ENCODE results near the gene UBE2D2. TPM values are rescaled to one million over a fixed set of nuclear protein-coding genes. Genes with fewer than 3 reads are reported as not detected.

The UBE2D2 gene
- total RNA-seq, 1 experiment from 2014 or later = 187 TPM

GRCh38 chr5:139670369-139671095 lies 109.4 kb downstream of the UBE2D2 start:
- Mint-ChIP-seq H3K4me3 (ENCODE audit: low read depth, unreplicated experiment) (no peak overlapping the region), H3K36me3 (ENCODE audit: insufficient read depth, unreplicated experiment) (peaks cover 26% of the 10 kb centered on the region), H3K27me3 (ENCODE audit: unreplicated experiment) (no peaks in the 10 kb centered on the region), H3K9me3 (ENCODE audit: low read depth, unreplicated experiment) (no peaks in the 10 kb centered on the region), H3K27ac (ENCODE audit: unreplicated experiment) (no peak overlapping the region), H3K4me1 (ENCODE audit: low read depth, unreplicated experiment) (peaks cover 60% of the 10 kb centered on the region)
- CTCF ChIA-PET = interaction anchor here (1.0 to 2.2 kb wide), 6 partner anchors 10 to 76 kb away, joined by 3 to 13 read pairs (median 5); partner anchors contain the start of gene CXXC5
- no peak for DNase-seq
- BruUV-seq (replicated peaks) = no TSS peak
- TF ChIP-seq, protein P1, sequence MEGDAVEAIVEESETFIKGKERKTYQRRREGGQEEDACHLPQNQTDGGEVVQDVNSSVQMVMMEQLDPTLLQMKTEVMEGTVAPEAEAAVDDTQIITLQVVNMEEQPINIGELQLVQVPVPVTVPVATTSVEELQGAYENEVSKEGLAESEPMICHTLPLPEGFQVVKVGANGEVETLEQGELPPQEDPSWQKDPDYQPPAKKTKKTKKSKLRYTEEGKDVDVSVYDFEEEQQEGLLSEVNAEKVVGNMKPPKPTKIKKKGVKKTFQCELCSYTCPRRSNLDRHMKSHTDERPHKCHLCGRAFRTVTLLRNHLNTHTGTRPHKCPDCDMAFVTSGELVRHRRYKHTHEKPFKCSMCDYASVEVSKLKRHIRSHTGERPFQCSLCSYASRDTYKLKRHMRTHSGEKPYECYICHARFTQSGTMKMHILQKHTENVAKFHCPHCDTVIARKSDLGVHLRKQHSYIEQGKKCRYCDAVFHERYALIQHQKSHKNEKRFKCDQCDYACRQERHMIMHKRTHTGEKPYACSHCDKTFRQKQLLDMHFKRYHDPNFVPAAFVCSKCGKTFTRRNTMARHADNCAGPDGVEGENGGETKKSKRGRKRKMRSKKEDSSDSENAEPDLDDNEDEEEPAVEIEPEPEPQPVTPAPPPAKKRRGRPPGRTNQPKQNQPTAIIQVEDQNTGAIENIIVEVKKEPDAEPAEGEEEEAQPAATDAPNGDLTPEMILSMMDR (IDR thresholded peaks at IDR 0.05; ENCODE audit: unreplicated experiment) = peak; percentile 12
- intact Hi-C loops (cut with micrococcal nuclease; ENCODE audit: unreplicated experiment) = no loop called here

GRCh38 chr5:139671096-139671841 lies 110.1 kb downstream of the UBE2D2 start:
- peak overlapping the region; percentile 83 for H3K27ac Mint-ChIP-seq (ENCODE audit: unreplicated experiment)
- no peaks in the 10 kb centered on the region for H3K27me3 Mint-ChIP-seq (ENCODE audit: unreplicated experiment)
- H3K9me3 Mint-ChIP-seq (ENCODE audit: low read depth, unreplicated experiment) = no peaks in the 10 kb centered on the region
- H3K36me3 Mint-ChIP-seq (ENCODE audit: insufficient read depth, unreplicated experiment) = peaks cover 22% of the 10 kb centered on the region
- BruUV-seq (replicated peaks) = no TSS peak
- intact Hi-C loops (cut with micrococcal nuclease; ENCODE audit: unreplicated experiment) = no loop called here
- CTCF ChIA-PET = interaction anchor here (1.0 to 2.2 kb wide), 6 partner anchors 10 to 76 kb away, joined by 3 to 13 read pairs (median 5); partner anchors contain the start of gene CXXC5
- H3K4me1 Mint-ChIP-seq (ENCODE audit: low read depth, unreplicated experiment) = peaks cover 59% of the 10 kb centered on the region
- TF ChIP-seq, protein P1 (IDR thresholded peaks at IDR 0.05; ENCODE audit: unreplicated experiment) = no peak
- peak overlapping the region; percentile 54 for H3K4me3 Mint-ChIP-seq (ENCODE audit: low read depth, unreplicated experiment)
- peak; percentile 79 for DNase-seq

DNA sequence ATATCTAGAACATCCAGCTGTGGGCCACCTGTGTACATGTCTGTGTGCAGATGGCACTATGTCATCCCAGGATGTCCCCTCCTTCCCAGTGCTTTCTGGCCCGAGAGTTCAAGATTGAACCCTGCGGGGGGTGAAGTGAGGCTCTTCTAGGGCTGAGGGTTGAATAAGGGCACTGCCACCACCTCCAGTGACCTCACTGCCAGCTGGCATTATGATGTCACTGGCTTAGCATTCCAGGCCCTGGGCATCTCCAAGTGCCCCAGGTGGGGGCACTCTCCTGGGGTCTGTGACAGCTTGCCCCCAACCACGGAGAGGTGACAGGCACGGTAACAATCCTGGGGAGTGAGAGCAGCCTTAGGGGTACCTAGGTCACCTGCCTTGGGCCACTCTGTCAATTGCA lies 114.1 kb downstream of the UBE2D2 start:
- no peak overlapping the region for H3K27ac Mint-ChIP-seq (ENCODE audit: unreplicated experiment)
- intact Hi-C loops (cut with micrococcal nuclease; ENCODE audit: unreplicated experiment) = no loop called here

DNA sequence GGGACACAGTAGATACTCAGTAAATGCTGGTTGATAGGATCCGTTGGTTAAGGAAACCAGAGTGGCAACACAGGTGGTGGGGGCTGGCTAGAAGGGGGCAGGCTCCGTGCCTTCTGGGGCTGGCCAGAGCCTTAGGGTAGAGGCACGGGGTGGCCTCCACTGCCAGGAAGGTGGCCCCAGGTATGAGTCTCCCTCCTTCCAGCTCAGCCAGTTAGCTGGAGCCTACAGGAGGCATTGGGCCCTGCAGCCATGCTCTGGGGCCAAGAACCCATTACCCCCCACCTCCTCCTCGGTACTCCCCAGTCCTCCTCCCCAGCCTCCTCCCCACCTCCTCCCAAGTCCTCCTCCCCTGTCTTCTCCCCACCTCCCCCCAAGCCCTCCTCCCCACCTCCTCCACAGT lies 114.7 kb downstream of the UBE2D2 start:
- intact Hi-C loops (cut with micrococcal nuclease; ENCODE audit: unreplicated experiment) = no loop called here
- Mint-ChIP-seq H3K27me3 (ENCODE audit: unreplicated experiment) (no peaks in the 10 kb centered on the region), H3K9me3 (ENCODE audit: low read depth, unreplicated experiment) (no peaks in the 10 kb centered on the region), H3K36me3 (ENCODE audit: insufficient read depth, unreplicated experiment) (peaks cover 18% of the 10 kb centered on the region), H3K4me3 (ENCODE audit: low read depth, unreplicated experiment) (no peak overlapping the region), H3K27ac (ENCODE audit: unreplicated experiment) (no peak overlapping the region), H3K4me1 (ENCODE audit: low read depth, unreplicated experiment) (peaks cover 32% of the 10 kb centered on the region)
- BruUV-seq (replicated peaks) = no TSS peak
- DNase-seq = no peak
- CTCF ChIA-PET = interaction anchor here (0.8 to 1.0 kb wide), 2 partner anchors 12 to 38 kb away, joined by 3 to 6 read pairs; no protein-coding TSS in a partner anchor
- TF ChIP-seq, protein P1 (IDR thresholded peaks at IDR 0.05; ENCODE audit: unreplicated experiment) = no peak

More for the DNA sequence above, 114.1 kb downstream of the UBE2D2 start:
- Mint-ChIP-seq H3K27me3 (ENCODE audit: unreplicated experiment) (no peaks in the 10 kb centered on the region), H3K9me3 (ENCODE audit: low read depth, unreplicated experiment) (no peaks in the 10 kb centered on the region), H3K4me1 (ENCODE audit: low read depth, unreplicated experiment) (peaks cover 38% of the 10 kb centered on the region), H3K36me3 (ENCODE audit: insufficient read depth, unreplicated experiment) (peaks cover 19% of the 10 kb centered on the region), H3K4me3 (ENCODE audit: low read depth, unreplicated experiment) (no peak overlapping the region)
- DNase-seq = no peak
- TF ChIP-seq, protein P1 (IDR thresholded peaks at IDR 0.05; ENCODE audit: unreplicated experiment) = no peak
- no TSS peak for BruUV-seq (replicated peaks)
- CTCF ChIA-PET = interaction anchor here (0.8 to 1.0 kb wide), 2 partner anchors 13 to 38 kb away, joined by 3 to 6 read pairs; no protein-coding TSS in a partner anchor

All from Calu3 (cell line).